Erythroblast (primary cell): ENCODE results near the gene TMEM169.

Experiments
- GATA1 ChIP-seq: IDR thresholded peaks from 2 replicates; pipeline ENCODE4 v1.6.1; 2011; ENCODE audit warnings: low read depth, mild to moderate bottlenecking, control low read depth, low read length, moderate library complexity
- POLR2A ChIP-seq: IDR thresholded peaks from 2 replicates; pipeline ENCODE4 v1.6.1; 2011; ENCODE audit warnings: mild to moderate bottlenecking, low read length

DNA sequence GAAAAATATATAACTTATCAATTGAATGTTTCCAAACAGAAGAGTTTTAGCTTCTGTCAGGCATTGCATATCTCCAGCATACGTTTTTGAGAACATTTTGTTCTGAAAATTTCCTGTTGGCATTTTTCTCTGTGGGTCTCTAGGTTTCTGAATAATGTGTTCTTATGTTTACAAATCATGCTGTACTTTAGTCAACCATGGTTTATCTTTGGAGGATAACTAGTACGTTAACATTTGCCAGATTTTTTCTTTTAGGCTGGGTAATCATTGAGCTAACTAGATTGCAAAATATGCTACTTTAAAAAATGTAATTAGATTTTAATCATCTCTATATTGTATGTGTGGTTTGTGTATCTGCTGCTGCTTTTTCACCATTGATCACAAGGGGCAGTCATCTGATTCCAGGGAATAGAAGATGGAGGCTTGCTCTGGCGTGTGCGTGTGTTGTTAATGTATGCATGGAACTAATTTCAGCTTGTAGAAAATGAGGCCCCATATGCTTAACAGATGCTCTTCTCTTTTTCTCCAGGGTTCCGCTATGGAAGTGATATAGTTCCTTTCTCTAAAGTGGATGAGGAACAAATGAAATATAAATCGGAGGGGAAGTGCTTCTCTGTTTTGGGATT, 48.7 kb downstream of the TMEM169 start:
- TF ChIP-seq POLR2A (no peak), GATA1 (no peak)
